CD4-positive, alpha-beta T cell treated with Interleukin-2 at 100 ng/mL for 4 hours (primary cell): Measurements from ENCODE around the gene CCDC102A.
A peak's percentile ranks its signal among the peaks of the same experiment; 100 is the strongest.

ENCODE experiments used
- DNase-seq: peaks from one replicate; pipeline ENCODE4 v3.0.0-alpha.2; 2020; ENCODE audit warnings: low spot score

The CCDC102A gene

GRCh38 chr16:57537194-57537505 is 779 bp upstream of the CCDC102A start:
- no peak for DNase-seq

GRCh38 chr16:57535680-57536305 is 578 bp downstream of the CCDC102A start:
- DNase-seq, result peak; percentile 96

- DNase-seq, result no peak
Measured at GRCh38 chr16:57534881-57535658, 1.3 kb downstream of the CCDC102A start.

- no peak for DNase-seq
Measured at GRCh38 chr16:57534337-57534880, 2.0 kb downstream of the CCDC102A start.

GRCh38 chr16:57533431-57534336 is 2.7 kb downstream of the CCDC102A start:
- no peak for DNase-seq

GRCh38 chr16:57532266-57532625 is 4.1 kb downstream of the CCDC102A start:
- DNase-seq, result no peak

GRCh38 chr16:57531635-57532265 is 4.6 kb downstream of the CCDC102A start:
- DNase-seq, result no peak

- DNase-seq, result no peak
Measured at GRCh38 chr16:57531253-57531575, 5.2 kb downstream of the CCDC102A start.

GRCh38 chr16:57530522-57531252 is 5.7 kb downstream of the CCDC102A start:
- no peak for DNase-seq

- peak; percentile 85 for DNase-seq
Measured at GRCh38 chr16:57530104-57530521, 6.3 kb downstream of the CCDC102A start.

GRCh38 chr16:57529391-57530103 is 6.8 kb downstream of the CCDC102A start:
- DNase-seq, result no peak

GRCh38 chr16:57528499-57529390 is 7.6 kb downstream of the CCDC102A start:
- no peak for DNase-seq

- no peak for DNase-seq
Measured at GRCh38 chr16:57527610-57528360, 8.6 kb downstream of the CCDC102A start.

- DNase-seq, result no peak
Measured at GRCh38 chr16:57527027-57527426, 9.3 kb downstream of the CCDC102A start.

- no peak for DNase-seq
Measured at GRCh38 chr16:57526498-57526897, 9.9 kb downstream of the CCDC102A start.

- no peak for DNase-seq
Measured at GRCh38 chr16:57525761-57526160, 10.6 kb downstream of the CCDC102A start.

GRCh38 chr16:57522960-57523359 is 13.4 kb downstream of the CCDC102A start:
- DNase-seq, result no peak

GRCh38 chr16:57519796-57520360 is 16.5 kb downstream of the CCDC102A start:
- peak; percentile 85 for DNase-seq

- DNase-seq, result no peak
Measured at GRCh38 chr16:57518922-57519321, 17.4 kb downstream of the CCDC102A start.
